GM12872 (cell line): Measurements from ENCODE around the gene AARS2.

Experiments used
- CTCF ChIP-seq: IDR thresholded peaks from 3 replicates; pipeline ENCODE4 v1.5.1; 2011; ENCODE audit warnings: low read depth, mild to moderate bottlenecking, low read length, moderate library complexity; ENCODE audit not compliant: insufficient read depth

AARS2 gene

DNA sequence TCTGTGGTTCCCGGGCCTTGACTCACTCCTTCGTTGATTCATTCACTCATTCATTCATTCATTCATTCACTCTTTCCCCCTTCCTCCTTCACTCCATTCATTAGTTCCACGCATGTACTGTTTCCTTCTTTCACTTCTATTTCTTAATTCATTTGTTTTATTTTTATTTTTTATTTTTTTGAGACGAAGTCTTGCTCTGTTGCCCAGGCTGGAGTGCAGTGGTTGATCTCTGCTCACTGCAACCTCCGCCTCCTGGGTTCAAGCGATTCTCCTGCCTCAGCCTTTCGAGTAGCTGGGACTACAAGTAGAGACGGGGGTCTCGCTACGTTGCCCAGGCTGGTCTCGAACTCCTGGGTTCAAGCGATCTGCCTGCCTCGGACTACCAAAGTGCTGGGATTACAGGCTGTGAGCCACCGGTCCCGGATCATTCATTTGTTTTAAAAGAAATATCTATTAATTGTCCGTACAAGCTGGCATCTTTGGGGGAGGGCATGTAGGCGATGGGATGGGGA, 47.4 kb downstream of the AARS2 start:
- TF ChIP-seq CTCF = no peak

- peak; percentile 42 for TF ChIP-seq CTCF
These were observed 48.0 kb downstream of the AARS2 start, which contains the start of gene NFKBIE for GRCh38 chr6:44265007-44265721. NFKBIE (minus strand) TSS chr6:44265551; CDS start chr6:44265346, 205 bp downstream.

- TF ChIP-seq CTCF = no peak
These were observed 48.8 kb downstream of the AARS2 start for GRCh38 chr6:44264154-44265006.

DNA sequence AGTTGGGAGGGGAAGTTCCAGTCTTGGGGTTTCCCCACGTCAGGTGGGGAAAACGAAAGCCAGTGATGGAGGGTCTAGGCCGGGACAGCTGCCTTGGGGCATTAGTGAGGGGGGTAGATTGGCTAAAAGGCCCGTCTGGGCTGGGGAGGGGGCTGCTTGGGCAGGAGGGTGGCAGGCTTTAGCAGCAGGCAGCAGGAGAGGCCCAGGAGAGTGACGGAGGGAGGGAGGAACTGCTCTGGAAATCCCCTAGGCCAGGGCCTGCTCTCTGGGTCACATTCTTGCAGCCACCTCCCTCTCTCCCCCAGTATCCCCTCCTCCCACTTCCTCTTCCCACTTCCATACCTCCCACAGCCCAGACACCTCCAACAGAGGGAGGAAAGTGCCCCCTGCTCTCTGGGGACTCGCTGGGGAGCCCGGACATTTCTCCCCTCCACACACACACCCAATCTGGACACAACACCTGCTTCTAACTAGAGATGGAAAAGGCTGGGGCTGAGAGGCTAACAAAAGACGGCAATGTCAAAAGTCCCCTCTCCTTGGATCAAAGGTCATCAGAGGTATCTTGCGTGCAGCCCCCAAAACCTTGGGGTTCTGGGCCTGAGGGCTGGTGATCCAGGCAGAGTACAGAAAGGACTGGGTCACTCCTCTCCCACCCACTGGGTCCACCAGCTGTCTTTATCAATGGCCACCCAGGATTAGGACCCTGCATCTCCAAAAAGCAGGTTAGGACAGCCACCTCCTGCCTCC, 49.6 kb downstream of the AARS2 start:
- no peak for TF ChIP-seq CTCF

GRCh38 chr6:44262467-44263353, 50.4 kb downstream of the AARS2 start:
- TF ChIP-seq CTCF = no peak

DNA sequence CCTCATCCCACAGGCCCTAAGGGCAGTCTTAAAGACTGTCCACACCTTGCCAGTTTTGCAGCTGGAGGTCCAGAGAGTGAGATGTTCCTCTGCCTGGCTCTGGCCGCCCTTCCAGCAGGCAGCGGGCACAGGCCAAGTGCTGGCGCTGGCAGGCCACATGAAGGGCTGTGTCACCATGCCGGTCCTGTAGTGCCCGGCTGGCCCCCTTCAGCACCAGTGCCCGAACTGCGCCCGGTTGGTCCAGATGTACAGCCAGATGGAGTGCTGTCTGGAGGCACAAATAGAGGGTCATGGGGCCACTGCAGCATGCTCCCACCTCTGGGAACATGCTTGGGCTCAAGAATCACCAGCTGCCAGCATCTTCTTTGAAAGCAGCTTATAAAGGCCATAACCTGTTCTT, 51.6 kb downstream of the AARS2 start:
- TF ChIP-seq CTCF = no peak
